Body of pancreas (tissue), 4 donors: Measurements from ENCODE around the gene RAPGEF4. TPM values are rescaled to one million over a fixed set of nuclear protein-coding genes. Genes with fewer than 3 reads are reported as not detected.

Experiments used
- ATAC-seq: fragments of 150-250 bp; one replicate; pipeline ENCODE4 v1.9.1; 2016
- DNase-seq, 4 donors: peaks; one replicate each; pipeline ENCODE4 v3.0.0-alpha.2; 2019
- H3K27ac ChIP-seq, 4 donors: fragments of 200-600 bp; sonication (generic); 1 replicate in 3 of 4; 2 replicates in 1 of 4; pipeline versions ENCODE4 v1.5.1 to v1.6.1; 2016 to 2019; ENCODE audit warnings: mild to moderate bottlenecking in 1 of 4, mixed read lengths in 1 of 4, moderate library complexity in 1 of 4
- H3K27me3 ChIP-seq, 2 donors: fragments of 200-600 bp; sonication (generic); one replicate each; pipeline ENCODE4 v1.6.0; 2016; ENCODE audit warnings: mild to moderate bottlenecking in 1 of 2
- H3K36me3 ChIP-seq, 2 donors: fragments of 200-600 bp; sonication (generic); replicated peaks in 1 of 2; 2 replicates each; pipeline ENCODE4 v1.5.1; 2016; ENCODE audit warnings: low read depth in 2 of 2; ENCODE audit not compliant: insufficient read depth in 1 of 2
- H3K4me1 ChIP-seq: fragments of 200-600 bp; sonication (generic); one replicate; pipeline ENCODE4 v1.6.0; 2016
- H3K4me3 ChIP-seq, 2 donors: fragments of 200-600 bp; sonication (generic); 1 replicate in 1 of 2; 2 replicates in 1 of 2; pipeline ENCODE4 v1.5.1; 2016 to 2019
- H3K9me3 ChIP-seq, 3 donors: fragments of 200-600 bp; sonication (generic); 1 replicate in 2 of 3; 2 replicates in 1 of 3; pipeline ENCODE4 v1.5.1; 2016
- POLR2A ChIP-seq, 3 donors: fragments of 450-650 bp; IDR thresholded peaks; one replicate each; pipeline ENCODE4 v1.6.1; 2016; ENCODE audit warnings: antibody characterized with exemption in 3 of 3, mild to moderate bottlenecking in 2 of 3
- WGBS, 2 donors: methylation state at CpG; one replicate each; pipeline ENCODE4 v1.1.5; 2017; 5-methylcytosine and 5-hydroxymethylcytosine counted together
- intact Hi-C: fragments of 100-400 bp; cut with DNase I; formaldehyde crosslinking; loops from one replicate; pipeline ENCODE4 v1.15.1; 2023
- total RNA-seq, 2 donors: library from RNA; depleted of rRNA; stranded (reverse); fragments of >200 nt; gene quantifications; one replicate each; pipeline ENCODE4 v1.1.0, GENCODE V29; 2016
- TF ChIP-seq, protein P1 (sequence below), 7 experiments: fragments of 450-650 bp in 4 of 7; fragments of 200-600 bp in 3 of 7; sonication (generic) in 3 of 7; IDR thresholded peaks; one replicate each; pipeline ENCODE4 v1.5.1; 2016 to 2019; ENCODE audit warnings: antibody characterized with exemption in 7 of 7

The RAPGEF4 gene
- total RNA-seq, 2 donors from 2014 or later = 4.7 to 22.4 TPM

DNA sequence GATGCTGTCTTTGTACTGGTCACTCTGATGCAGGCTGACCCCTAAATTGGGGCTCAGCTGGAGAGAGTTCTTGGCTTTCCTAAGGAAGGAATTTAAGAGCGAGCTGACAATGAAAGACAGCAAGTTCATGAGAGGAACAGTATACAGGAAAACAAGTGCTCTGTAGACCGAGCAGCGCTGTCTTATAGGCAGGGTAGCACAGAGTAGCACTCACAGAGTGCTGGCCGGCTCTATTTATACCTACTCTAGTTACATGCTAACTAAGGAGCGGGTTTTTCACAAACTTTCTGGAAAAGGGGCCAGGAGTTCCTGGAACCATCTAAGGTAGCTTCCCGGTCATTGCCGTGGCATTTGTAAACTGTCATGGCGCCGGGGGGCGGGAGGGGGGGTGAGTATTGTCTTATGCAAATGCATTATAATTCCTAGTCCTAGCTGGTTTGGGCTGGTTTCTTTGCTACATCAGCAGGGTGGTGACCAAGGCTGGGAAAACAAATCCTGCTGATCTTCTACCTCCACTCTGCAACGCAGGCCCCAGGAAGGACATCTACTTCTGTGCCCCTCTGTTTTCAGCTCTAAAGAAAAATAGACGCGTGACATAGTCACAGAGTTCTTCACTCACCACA lies 308.4 kb downstream of the RAPGEF4 start:
- 97 to 99% methylated on average over 13 of the region's 13 CpGs for WGBS, 2 donors
- Histone ChIP-seq H3K4me3 (no peak overlapping the region), H3K9me3 (no peaks in the 10 kb centered on the region), H3K27me3 (no peaks in the 10 kb centered on the region), H3K36me3 (no peaks in the 10 kb centered on the region), H3K27ac (no peak overlapping the region), H3K4me1 (peaks cover 24% of the 10 kb centered on the region)
- no peak for ATAC-seq
- no peak for DNase-seq
- no peak for TF ChIP-seq POLR2A (IDR thresholded peaks at IDR 0.05)
- TF ChIP-seq, protein P1, sequence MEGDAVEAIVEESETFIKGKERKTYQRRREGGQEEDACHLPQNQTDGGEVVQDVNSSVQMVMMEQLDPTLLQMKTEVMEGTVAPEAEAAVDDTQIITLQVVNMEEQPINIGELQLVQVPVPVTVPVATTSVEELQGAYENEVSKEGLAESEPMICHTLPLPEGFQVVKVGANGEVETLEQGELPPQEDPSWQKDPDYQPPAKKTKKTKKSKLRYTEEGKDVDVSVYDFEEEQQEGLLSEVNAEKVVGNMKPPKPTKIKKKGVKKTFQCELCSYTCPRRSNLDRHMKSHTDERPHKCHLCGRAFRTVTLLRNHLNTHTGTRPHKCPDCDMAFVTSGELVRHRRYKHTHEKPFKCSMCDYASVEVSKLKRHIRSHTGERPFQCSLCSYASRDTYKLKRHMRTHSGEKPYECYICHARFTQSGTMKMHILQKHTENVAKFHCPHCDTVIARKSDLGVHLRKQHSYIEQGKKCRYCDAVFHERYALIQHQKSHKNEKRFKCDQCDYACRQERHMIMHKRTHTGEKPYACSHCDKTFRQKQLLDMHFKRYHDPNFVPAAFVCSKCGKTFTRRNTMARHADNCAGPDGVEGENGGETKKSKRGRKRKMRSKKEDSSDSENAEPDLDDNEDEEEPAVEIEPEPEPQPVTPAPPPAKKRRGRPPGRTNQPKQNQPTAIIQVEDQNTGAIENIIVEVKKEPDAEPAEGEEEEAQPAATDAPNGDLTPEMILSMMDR (IDR thresholded peaks at IDR 0.05) = no peak
- intact Hi-C loops = no loop called here

DNA sequence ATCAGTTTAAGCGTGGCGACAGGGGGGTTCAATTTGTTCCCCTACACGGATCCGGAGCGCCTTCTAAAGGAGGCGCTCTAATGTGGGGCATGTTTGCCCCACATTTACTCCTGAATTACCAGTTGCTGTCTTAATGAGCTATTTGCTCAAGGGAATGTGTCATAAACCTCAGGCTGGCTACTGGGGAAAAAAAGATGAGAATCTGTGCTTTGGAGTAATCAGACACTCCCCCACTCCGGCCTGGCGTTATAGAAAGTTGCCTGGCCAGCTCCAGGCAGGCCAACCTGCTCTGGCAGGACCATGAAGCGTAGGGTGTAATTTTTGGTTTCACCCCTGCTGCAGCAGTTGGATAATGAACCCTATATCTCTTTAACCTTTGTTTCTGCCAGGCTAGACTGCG lies 309.0 kb downstream of the RAPGEF4 start:
- DNase-seq (no peak), ATAC-seq (no peak)
- Histone ChIP-seq H3K4me1 (peaks cover 29% of the 10 kb centered on the region), H3K27ac (no peak overlapping the region), H3K36me3 (no peaks in the 10 kb centered on the region), H3K4me3 (no peak overlapping the region), H3K27me3 (no peaks in the 10 kb centered on the region), H3K9me3 (no peaks in the 10 kb centered on the region)
- intact Hi-C loops = no loop called here
- 86 to 92% methylated on average over 10 of the region's 10 CpGs for WGBS, 2 donors
- TF ChIP-seq, protein P1 (IDR thresholded peaks at IDR 0.05) = no peak
- no peak for TF ChIP-seq POLR2A (IDR thresholded peaks at IDR 0.05)

DNA sequence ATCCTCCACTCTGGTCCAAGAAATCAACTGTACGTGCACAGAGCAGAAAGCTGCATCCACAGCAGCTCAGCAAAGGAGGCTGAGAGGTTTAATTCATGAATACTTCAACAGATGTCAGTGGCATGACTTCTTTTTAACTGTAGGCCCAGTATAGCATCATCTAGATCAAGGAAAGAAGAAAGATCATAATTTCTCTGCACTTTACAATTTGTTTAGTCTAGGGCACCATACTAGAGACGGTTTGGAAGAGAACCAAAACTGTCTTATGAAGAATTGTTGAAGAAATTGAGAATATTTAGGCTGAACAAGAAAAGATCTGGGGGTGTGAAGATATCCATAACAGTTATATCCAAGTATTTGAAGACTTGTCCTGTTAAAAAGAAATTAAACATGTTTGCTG lies 309.5 kb downstream of the RAPGEF4 start:
- H3K27ac ChIP-seq = no peak overlapping the region
- H3K4me1 ChIP-seq = peaks cover 34% of the 10 kb centered on the region
- 85 to 99% methylated on average over 2 of the region's 2 CpGs for WGBS, 2 donors
- no peak for TF ChIP-seq POLR2A (IDR thresholded peaks at IDR 0.05)
- intact Hi-C loops = no loop called here
- H3K9me3 ChIP-seq = no peaks in the 10 kb centered on the region
- H3K4me3 ChIP-seq = no peak overlapping the region
- H3K36me3 ChIP-seq = no peaks in the 10 kb centered on the region
- ATAC-seq (no peak), DNase-seq (no peak)
- H3K27me3 ChIP-seq = no peaks in the 10 kb centered on the region

DNA sequence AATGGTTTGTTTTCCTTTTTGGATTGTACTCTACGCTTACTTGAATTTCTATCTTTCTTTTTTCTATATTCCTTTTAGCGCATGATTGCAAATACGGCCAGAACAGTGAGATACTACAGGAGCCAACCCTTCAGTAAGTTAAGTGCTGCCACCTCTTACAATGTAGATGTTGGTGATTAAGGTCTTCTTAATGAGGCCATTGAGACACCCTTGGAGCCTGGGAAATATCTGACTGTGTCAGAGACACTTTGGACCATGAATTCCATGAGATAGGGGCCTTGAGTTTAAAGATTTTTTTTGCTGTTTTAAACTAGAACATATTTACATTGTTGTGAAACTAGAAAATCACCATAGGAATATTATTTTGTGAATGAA lies 312.9 kb downstream of the RAPGEF4 start:
- Histone ChIP-seq H3K27me3 (no peaks in the 10 kb centered on the region), H3K4me1 (peaks cover 35% of the 10 kb centered on the region), H3K36me3 (no peaks in the 10 kb centered on the region), H3K9me3 (no peaks in the 10 kb centered on the region), H3K27ac (peak overlapping the region; percentile 1 to 80 (median 66)), H3K4me3 (no peak overlapping the region)
- DNase-seq (no peak), ATAC-seq (peak; percentile 13)
- intact Hi-C loops = no loop called here
- 94 to 95% methylated on average over 3 of the region's 3 CpGs for WGBS, 2 donors
- TF ChIP-seq, protein P1 (IDR thresholded peaks at IDR 0.05) = no peak
- no peak for TF ChIP-seq POLR2A (IDR thresholded peaks at IDR 0.05)

DNA sequence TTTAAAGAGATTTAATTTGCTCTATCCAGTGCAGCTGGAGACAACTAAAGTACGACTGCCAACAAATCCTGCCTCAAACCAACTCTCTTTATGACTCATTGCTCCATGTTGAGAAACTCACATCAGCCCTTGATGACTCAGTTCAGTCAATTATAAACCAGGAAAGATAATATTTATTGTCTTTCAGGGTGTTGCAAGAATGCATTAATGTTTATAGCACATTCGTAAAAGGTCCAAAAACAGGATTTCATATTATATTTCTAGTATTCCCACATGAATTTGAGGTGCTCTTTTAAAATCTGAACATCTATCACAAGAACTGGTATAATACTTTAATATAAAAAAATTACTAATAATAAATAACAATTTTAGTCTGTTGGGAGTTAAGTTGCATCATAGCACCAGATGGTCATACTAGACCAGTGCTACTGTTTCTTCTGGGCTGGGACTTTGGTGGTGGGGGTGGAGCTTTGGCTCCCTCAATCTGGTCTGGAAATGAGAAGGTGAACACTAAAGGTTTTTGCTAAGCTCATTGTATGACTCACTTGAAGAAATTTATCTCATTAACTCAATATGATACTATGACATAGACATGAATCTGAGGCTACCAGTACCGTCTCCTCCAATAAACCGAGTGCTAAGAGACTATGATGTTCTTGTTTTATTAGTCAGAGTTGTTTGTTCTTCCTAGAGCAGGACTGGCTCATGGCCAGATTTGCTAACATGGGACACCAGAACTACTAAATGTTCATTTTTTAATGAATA lies 313.4 kb downstream of the RAPGEF4 start:
- H3K4me1 ChIP-seq = peaks cover 35% of the 10 kb centered on the region
- H3K27ac ChIP-seq = peak overlapping the region; percentile 1 to 80 (median 72)
- no peaks in the 10 kb centered on the region for H3K27me3 ChIP-seq
- no peak overlapping the region for H3K4me3 ChIP-seq
- DNase-seq (peak; percentile 61 to 80 (median 72)), ATAC-seq (peak; percentile 93)
- H3K9me3 ChIP-seq = no peaks in the 10 kb centered on the region
- TF ChIP-seq, protein P1 (IDR thresholded peaks at IDR 0.05) = no peak
- no peak for TF ChIP-seq POLR2A (IDR thresholded peaks at IDR 0.05)
- intact Hi-C loops = no loop called here
- 18 to 22% methylated on average over 4 of the region's 4 CpGs for WGBS, 2 donors
- H3K36me3 ChIP-seq = no peaks in the 10 kb centered on the region
